Stomach (tissue), 9 donors: ENCODE measurements around the gene DLG2. TPM values are rescaled to one million over a fixed set of nuclear protein-coding genes. Genes with fewer than 3 reads are reported as not detected.

ENCODE experiments used
- DNase-seq, 2 donors: peaks; one replicate each; pipeline versions ENCODE4 v3.0.0 to v3.0.0-alpha.2; 2013 to 2019
- H3K27ac ChIP-seq, 5 donors: fragments of 200-600 bp in 4 of 5; sonication (generic) in 4 of 5; one replicate each; pipeline ENCODE4 v1.5.1; 2013 to 2019; ENCODE audit warnings: mild to moderate bottlenecking in 1 of 5, moderate library complexity in 1 of 5
- H3K27me3 ChIP-seq, 3 donors: fragments of 200-600 bp; sonication (generic); one replicate each; pipeline ENCODE4 v1.5.1; 2017 to 2019; ENCODE audit warnings: mixed run types in 1 of 3
- H3K36me3 ChIP-seq, 4 donors: fragments of 200-600 bp; sonication (generic); 1 replicate in 3 of 4; 2 replicates in 1 of 4; pipeline ENCODE4 v1.5.1; 2016 to 2019
- H3K4me1 ChIP-seq, 4 donors: fragments of 200-600 bp; sonication (generic); one replicate each; pipeline ENCODE4 v1.5.1; 2016 to 2019
- H3K4me3 ChIP-seq, 4 donors: fragments of 200-600 bp; sonication (generic) in 3 of 4; one replicate each; pipeline ENCODE4 v1.5.1; 2016 to 2019; ENCODE audit warnings: mild to moderate bottlenecking in 1 of 4
- H3K9me3 ChIP-seq, 4 donors: fragments of 200-600 bp; sonication (generic); one replicate each; pipeline ENCODE4 v1.5.1; 2016 to 2019
- EP300 ChIP-seq: sonication (generic); formaldehyde crosslinking; IDR thresholded peaks from one replicate; pipeline ENCODE4 v1.6.1; 2017; ENCODE audit warnings: antibody characterized with exemption
- POLR2A ChIP-seq, 4 donors: fragments of 450-650 bp; IDR thresholded peaks; one replicate each; pipeline ENCODE4 v1.6.1; 2016; ENCODE audit warnings: antibody characterized with exemption in 4 of 4, control low read depth in 2 of 4, mild to moderate bottlenecking in 1 of 4, moderate library complexity in 1 of 4
- POLR2AphosphoS5 ChIP-seq, 3 donors: sonication (generic); formaldehyde crosslinking; IDR thresholded peaks; one replicate each; pipeline ENCODE4 v1.6.1; 2016; ENCODE audit warnings: antibody characterized with exemption in 3 of 3
- WGBS, 5 donors: extraction: QIAGEN DNeasy Blood & Tissue Kit in 3 of 5; methylation state at CpG; one replicate each; pipeline versions ENCODE4 v1.1.5 to v1.1.7; 2013 to 2018; 5-methylcytosine and 5-hydroxymethylcytosine counted together
- intact Hi-C: fragments of 100-400 bp; cut with DNase I; formaldehyde crosslinking; loops from one replicate; pipeline ENCODE4 v1.15.1; 2023; ENCODE audit warnings: low total_unique reads
- polyA plus RNA-seq, 3 donors: library from polyadenylated mRNA; stranded (reverse); fragments of 200-250 nt; gene quantifications; one replicate each; pipeline ENCODE4 v1.2.3, GENCODE V29; 2013
- total RNA-seq, 5 donors: library from RNA; depleted of rRNA; stranded (reverse); fragments of >200 nt; gene quantifications; one replicate each; pipeline versions ENCODE4 v1.1.0 to v1.2.3, GENCODE V29; 2014 to 2016
- TF ChIP-seq, protein P1 (sequence below), 7 experiments: fragments of 450-650 bp in 4 of 7; fragments of 200-600 bp in 3 of 7; sonication (generic) in 3 of 7; IDR thresholded peaks; one replicate each; pipeline ENCODE4 v1.5.1; 2016 to 2019; ENCODE audit warnings: antibody characterized with exemption in 7 of 7, control low read depth in 2 of 7, mild to moderate bottlenecking in 1 of 7
- donor health status: healthy with polysubstance abuse.
- donor health status: Bipolar disorder and iron deficiency.
- donor health status: healthy.

DLG2 gene
- total and polyA plus RNA-seq, 8 donors, result 1.3 to 19.1 (median 3.5) TPM

DNA sequence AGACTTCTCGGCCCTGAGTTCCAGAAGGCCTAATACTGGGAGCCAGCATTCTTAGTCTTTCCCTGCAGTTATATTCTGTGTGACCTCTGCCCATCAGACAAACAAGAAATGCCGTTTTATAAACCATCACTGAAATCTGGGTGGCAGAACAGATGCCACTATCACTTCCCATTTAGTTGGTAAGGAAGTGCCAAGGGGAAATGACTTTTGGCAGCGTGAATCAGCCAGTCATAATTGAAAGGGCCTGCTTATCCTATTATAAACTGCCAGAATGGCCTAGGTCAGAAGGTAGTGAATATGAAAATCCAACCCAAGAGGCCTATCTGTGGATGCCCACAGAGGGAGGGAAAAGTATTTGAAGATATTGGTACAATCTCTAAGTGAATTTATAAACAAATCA, 1694.1 kb downstream of the DLG2 start:
- Histone ChIP-seq H3K36me3 (no peaks in the 10 kb centered on the region), H3K9me3 (no peaks in the 10 kb centered on the region), H3K27me3 (no peaks in the 10 kb centered on the region), H3K4me3 (no peak overlapping the region), H3K4me1 (no peaks in the 10 kb centered on the region), H3K27ac (no peak overlapping the region)
- TF ChIP-seq EP300 (no peak), POLR2A (IDR thresholded peaks at IDR 0.05) (no peak), POLR2AphosphoS5 (IDR thresholded peaks at IDR 0.05) (no peak)
- TF ChIP-seq, protein P1, sequence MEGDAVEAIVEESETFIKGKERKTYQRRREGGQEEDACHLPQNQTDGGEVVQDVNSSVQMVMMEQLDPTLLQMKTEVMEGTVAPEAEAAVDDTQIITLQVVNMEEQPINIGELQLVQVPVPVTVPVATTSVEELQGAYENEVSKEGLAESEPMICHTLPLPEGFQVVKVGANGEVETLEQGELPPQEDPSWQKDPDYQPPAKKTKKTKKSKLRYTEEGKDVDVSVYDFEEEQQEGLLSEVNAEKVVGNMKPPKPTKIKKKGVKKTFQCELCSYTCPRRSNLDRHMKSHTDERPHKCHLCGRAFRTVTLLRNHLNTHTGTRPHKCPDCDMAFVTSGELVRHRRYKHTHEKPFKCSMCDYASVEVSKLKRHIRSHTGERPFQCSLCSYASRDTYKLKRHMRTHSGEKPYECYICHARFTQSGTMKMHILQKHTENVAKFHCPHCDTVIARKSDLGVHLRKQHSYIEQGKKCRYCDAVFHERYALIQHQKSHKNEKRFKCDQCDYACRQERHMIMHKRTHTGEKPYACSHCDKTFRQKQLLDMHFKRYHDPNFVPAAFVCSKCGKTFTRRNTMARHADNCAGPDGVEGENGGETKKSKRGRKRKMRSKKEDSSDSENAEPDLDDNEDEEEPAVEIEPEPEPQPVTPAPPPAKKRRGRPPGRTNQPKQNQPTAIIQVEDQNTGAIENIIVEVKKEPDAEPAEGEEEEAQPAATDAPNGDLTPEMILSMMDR (IDR thresholded peaks at IDR 0.05), result no peak
- intact Hi-C loops, result no loop called here
- 71 to 77% (median 74%) methylated on average over 3 of the region's 3 CpGs for WGBS, 5 donors
- no peak for DNase-seq

DNA sequence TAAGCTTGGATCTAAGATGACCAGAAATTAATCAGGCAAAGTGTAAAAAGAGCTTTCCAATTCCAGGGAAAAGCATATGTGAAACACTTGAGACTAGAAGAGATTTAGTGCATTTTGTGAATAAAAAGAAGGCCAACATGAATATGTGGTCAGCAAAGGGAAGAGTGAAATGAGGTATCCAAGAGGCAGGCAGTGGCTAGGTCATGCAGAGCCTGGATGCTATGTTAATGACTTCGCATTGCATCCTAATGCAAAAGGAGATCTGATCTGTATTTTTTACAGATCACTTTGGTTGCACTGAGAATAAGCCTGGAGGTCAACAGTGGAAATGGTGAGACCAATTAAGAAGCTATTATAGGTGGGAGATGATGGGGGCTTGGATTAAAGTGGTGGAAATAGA, 1699.7 kb downstream of the DLG2 start:
- no peak for DNase-seq
- TF ChIP-seq EP300 (no peak), POLR2A (IDR thresholded peaks at IDR 0.05) (no peak), POLR2AphosphoS5 (IDR thresholded peaks at IDR 0.05) (no peak)
- TF ChIP-seq, protein P1 (IDR thresholded peaks at IDR 0.05), result no peak

DNA sequence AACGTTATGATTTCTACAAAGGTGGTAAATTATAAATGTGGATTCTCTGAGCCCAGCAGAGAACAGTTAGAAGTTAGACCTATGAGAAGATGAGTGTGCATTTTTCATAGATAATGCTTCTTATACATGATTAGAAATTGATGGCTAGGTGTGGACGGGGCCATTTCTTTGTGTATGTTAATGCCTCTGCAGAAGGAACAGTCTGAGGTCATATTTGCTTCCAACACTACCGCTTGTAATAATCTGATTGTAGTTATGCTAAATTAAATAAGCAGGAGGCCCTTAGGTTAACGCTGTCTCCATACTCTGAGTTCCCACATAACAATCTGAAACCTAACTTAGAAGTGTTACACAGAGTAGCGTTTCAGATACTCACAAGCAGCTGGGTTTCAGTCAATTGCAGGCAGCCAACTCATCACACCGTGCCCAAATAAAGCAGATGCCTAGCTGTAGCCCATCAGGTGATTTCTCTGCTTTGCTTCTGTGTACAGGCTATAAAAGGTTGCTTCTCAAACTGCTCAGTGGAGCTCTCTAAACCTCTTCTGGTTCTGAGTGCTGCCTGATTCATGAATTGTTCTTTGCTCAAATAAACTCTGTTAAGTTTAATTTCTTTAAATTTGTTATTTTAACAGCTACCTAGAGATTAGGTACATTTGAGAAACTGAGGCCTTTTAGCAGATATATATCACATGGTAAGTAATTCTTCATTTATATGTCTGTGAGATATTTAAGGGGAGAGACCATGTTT, 1702.2 kb downstream of the DLG2 start:
- TF ChIP-seq POLR2A (IDR thresholded peaks at IDR 0.05) (no peak), EP300 (no peak), POLR2AphosphoS5 (IDR thresholded peaks at IDR 0.05) (no peak)
- TF ChIP-seq, protein P1 (IDR thresholded peaks at IDR 0.05), result no peak
- no peaks in the 10 kb centered on the region for H3K9me3 ChIP-seq
- no peak for DNase-seq
- H3K4me3 ChIP-seq, result no peak overlapping the region
- no peaks in the 10 kb centered on the region for H3K36me3 ChIP-seq
- no peaks in the 10 kb centered on the region for H3K27me3 ChIP-seq
- no peak overlapping the region for H3K27ac ChIP-seq
- 45 to 67% (median 51%) methylated on average over 6 of the region's 6 CpGs for WGBS, 5 donors
- no peaks in the 10 kb centered on the region for H3K4me1 ChIP-seq
- intact Hi-C loops, result no loop called here

More for the DNA sequence above, 1699.7 kb downstream of the DLG2 start:
- H3K4me1 ChIP-seq, result no peaks in the 10 kb centered on the region
- H3K4me3 ChIP-seq, result no peak overlapping the region
- 95 to 100% (median 100%) methylated on average over 1 of the region's 1 CpG for WGBS, 5 donors
- no peaks in the 10 kb centered on the region for H3K27me3 ChIP-seq
- intact Hi-C loops, result no loop called here
- no peaks in the 10 kb centered on the region for H3K36me3 ChIP-seq
- H3K9me3 ChIP-seq, result no peaks in the 10 kb centered on the region
- no peak overlapping the region for H3K27ac ChIP-seq

DNA sequence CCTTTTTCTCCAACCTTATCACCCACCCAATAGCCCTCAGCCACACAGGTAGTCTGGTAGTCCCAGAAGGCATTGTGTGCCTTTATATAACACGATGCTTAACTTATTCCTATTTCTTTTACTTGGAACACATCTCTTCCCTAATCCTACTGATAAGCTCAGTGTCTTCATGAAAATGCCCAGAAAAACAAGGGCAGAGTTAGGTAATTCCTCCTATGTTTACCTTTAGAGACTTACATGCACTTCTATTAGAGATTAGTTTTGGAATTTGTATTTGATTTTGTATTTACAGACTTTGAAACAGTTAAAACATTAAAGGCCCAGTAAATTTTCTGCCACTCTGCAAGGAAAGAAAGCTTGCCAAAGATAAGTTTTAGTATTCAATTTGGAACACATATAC, 1703.2 kb downstream of the DLG2 start:
- Histone ChIP-seq H3K4me3 (no peak overlapping the region), H3K9me3 (no peaks in the 10 kb centered on the region), H3K36me3 (no peaks in the 10 kb centered on the region), H3K27me3 (no peaks in the 10 kb centered on the region), H3K4me1 (no peaks in the 10 kb centered on the region), H3K27ac (no peak overlapping the region)
- TF ChIP-seq, protein P1 (IDR thresholded peaks at IDR 0.05), result no peak
- no peak for TF ChIP-seq POLR2AphosphoS5 (IDR thresholded peaks at IDR 0.05)
- TF ChIP-seq EP300, result no peak
- 16 to 45% (median 38%) methylated on average over 1 of the region's 1 CpG for WGBS, 5 donors
- no peak for DNase-seq
- intact Hi-C loops, result no loop called here
